Renal cortical epithelial cell (primary cell): ENCODE measurements around the gene FOXJ1. TPM values are rescaled to one million over a fixed set of nuclear protein-coding genes. Genes with fewer than 3 reads are reported as not detected.
"Not testable (repeated sequence)": the region's sequence is repeated elsewhere in the genome, so short reads cannot be mapped to it uniquely, and the experiment has no call there.

Experiments
- DNase-seq: peaks from one replicate; pipeline ENCODE4 v3.0.0-alpha.2; 2011; ENCODE audit warnings: low read depth
- total RNA-seq: library from RNA; depleted of rRNA; stranded (reverse); fragments of >200 nt; gene quantifications from 2 replicates; pipeline ENCODE4 v1.2.3, GENCODE V29; 2014

FOXJ1 gene
- total RNA-seq = 0.17 and 1.1 TPM in 2 replicates

GRCh38 chr17:76141212-76142038, at the start of gene FOXJ1:
Gene FOXJ1, minus strand, starts transcription at chr17:76141245. Its CDS starts 850 bp downstream, at chr17:76140395.
- peak; percentile 85 for DNase-seq

GRCh38 chr17:76189741-76190140, 48.7 kb upstream of the FOXJ1 start:
- DNase-seq = no peak

GRCh38 chr17:76189247-76189646, 48.2 kb upstream of the FOXJ1 start:
- DNase-seq = no peak

- DNase-seq = no peak
These were observed 47.4 kb upstream of the FOXJ1 start for GRCh38 chr17:76188213-76189016.

- not testable (repeated sequence) for DNase-seq
These were observed 45.7 kb upstream of the FOXJ1 start for GRCh38 chr17:76186774-76187173.

GRCh38 chr17:76184290-76184689, 43.2 kb upstream of the FOXJ1 start:
- DNase-seq = no peak

GRCh38 chr17:76182016-76182764, 41.1 kb upstream of the FOXJ1 start:
- DNase-seq = peak; percentile 80

- DNase-seq = no peak
These were observed 38.7 kb upstream of the FOXJ1 start for GRCh38 chr17:76179496-76180467.

GRCh38 chr17:76178124-76178523, 37.1 kb upstream of the FOXJ1 start:
- DNase-seq = no peak

GRCh38 chr17:76176701-76177574, 35.9 kb upstream of the FOXJ1 start:
- no peak for DNase-seq

- DNase-seq = no peak
These were observed 33.0 kb upstream of the FOXJ1 start for GRCh38 chr17:76174037-76174436.

GRCh38 chr17:76173474-76173873, 32.4 kb upstream of the FOXJ1 start:
- no peak for DNase-seq

GRCh38 chr17:76171706-76172105, 30.7 kb upstream of the FOXJ1 start:
- no peak for DNase-seq

GRCh38 chr17:76170114-76170513, 29.1 kb upstream of the FOXJ1 start:
- DNase-seq = no peak

- DNase-seq = no peak
These were observed 25.9 kb upstream of the FOXJ1 start for GRCh38 chr17:76166906-76167305.

- DNase-seq = no peak
These were observed 25.1 kb upstream of the FOXJ1 start for GRCh38 chr17:76166168-76166567.

GRCh38 chr17:76164331-76164730, 23.3 kb upstream of the FOXJ1 start:
- DNase-seq = no peak

GRCh38 chr17:76163919-76164318, 22.9 kb upstream of the FOXJ1 start:
- DNase-seq = no peak

- no peak for DNase-seq
These were observed 20.7 kb upstream of the FOXJ1 start for GRCh38 chr17:76161619-76162266.
